Measurements from ENCODE around the gene ACACB. TPM values are rescaled to one million over a fixed set of nuclear protein-coding genes. Genes with fewer than 3 reads are reported as not detected.

ACACB gene
- total RNA-seq, 4 donors from 2014 or later = 69.5 to 132 (median 93.6) TPM

DNA sequence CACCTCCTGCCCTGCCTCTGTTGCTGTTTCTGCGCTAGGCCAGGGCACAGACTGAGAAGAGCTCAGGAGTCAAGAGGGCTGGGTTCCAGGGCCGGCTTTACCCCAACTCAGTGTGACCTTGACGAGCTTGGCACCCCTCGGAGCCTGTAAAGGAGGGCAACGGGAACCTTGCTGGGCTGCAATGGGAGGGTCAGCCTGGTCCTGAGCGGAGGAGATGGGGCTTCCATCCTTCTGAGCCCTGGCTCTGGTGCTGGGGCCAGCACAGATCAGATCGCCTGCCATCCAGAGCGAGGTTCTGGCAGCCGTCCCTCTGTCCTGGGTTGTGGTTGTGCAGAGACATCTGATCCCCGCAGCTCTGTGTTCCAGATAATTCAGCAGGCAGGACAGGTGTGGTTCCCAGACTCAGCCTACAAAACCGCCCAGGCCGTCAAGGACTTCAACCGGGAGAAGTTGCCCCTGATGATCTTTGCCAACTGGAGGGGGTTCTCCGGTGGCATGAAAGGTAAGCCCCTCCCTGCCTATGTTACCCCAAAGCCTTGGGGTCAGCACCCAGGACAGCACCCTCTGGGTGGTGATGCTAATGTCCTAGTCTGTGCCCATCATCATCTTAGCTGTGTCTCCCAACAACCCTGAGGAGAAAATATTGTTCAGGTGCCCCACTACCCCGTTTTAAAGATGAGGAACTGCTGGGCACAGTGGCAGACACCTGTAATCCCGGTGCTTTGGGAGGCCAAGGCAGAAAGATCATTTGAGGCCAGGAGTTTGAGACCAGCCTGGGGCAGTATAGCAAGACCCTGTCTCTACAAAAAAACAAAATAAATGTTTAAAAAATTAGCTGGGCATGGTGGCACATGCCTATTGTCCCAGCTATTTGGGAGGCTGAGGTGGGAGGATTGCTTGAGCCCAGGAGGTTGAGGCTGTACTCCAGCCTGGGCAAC lies 142.5 kb downstream of the ACACB start:
- no peak overlapping the region for H3K4me3 ChIP-seq
- 80 to 93% methylated on average over 1 to 13 of the region's 16 CpGs for WGBS, 2 donors (ENCODE audit: low coverage in 1 of 2)
- in situ Hi-C loops (cut with MboI; ENCODE audit: low pct_ligation_motif_present in 1 of 4, low pct_unique_long_range_greater_than_20kb in 1 of 4, low sequenced_read_pairs in 3 of 4) = no loop called here
- no peaks in the 10 kb centered on the region for H3K4me1 ChIP-seq
- DNase-seq = no peak
- H3K27ac ChIP-seq = no peak overlapping the region
- no peaks in the 10 kb centered on the region for H3K9me3 ChIP-seq
- TF ChIP-seq POLR2A (IDR thresholded peaks at IDR 0.05) (no peak), EP300 (IDR thresholded peaks at IDR 0.05; ENCODE audit: low read depth) (no peak), POLR2AphosphoS5 (IDR thresholded peaks at IDR 0.05) (no peak)
- TF ChIP-seq, protein P1, sequence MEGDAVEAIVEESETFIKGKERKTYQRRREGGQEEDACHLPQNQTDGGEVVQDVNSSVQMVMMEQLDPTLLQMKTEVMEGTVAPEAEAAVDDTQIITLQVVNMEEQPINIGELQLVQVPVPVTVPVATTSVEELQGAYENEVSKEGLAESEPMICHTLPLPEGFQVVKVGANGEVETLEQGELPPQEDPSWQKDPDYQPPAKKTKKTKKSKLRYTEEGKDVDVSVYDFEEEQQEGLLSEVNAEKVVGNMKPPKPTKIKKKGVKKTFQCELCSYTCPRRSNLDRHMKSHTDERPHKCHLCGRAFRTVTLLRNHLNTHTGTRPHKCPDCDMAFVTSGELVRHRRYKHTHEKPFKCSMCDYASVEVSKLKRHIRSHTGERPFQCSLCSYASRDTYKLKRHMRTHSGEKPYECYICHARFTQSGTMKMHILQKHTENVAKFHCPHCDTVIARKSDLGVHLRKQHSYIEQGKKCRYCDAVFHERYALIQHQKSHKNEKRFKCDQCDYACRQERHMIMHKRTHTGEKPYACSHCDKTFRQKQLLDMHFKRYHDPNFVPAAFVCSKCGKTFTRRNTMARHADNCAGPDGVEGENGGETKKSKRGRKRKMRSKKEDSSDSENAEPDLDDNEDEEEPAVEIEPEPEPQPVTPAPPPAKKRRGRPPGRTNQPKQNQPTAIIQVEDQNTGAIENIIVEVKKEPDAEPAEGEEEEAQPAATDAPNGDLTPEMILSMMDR (IDR thresholded peaks at IDR 0.05) = no peak
- intact Hi-C loops (cut with DNase I; ENCODE audit: low total_unique reads) = no loop called here
- no peaks in the 10 kb centered on the region for H3K27me3 ChIP-seq
- peaks cover 0 to 38% (median 8%) of the 10 kb centered on the region in 4 donors for H3K36me3 ChIP-seq

DNA sequence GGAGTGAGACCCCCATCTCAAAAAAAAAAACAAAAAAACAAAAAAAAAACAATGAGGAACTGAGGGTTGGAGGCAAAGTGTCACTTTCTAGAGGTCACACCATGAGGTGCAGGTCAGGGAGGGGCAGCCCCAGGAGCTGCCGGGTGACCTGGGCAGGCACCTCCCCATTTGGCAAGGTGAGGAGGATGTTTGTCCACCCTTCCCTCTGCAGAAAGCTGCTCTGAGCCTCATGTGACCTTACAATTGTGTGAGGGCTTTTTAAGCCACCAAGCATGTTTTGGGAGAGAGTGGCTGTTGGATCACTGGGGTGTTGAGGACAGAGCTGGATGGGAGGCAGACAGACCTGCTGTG lies 143.1 kb downstream of the ACACB start:
- Histone ChIP-seq H3K27me3 (no peaks in the 10 kb centered on the region), H3K36me3 (peaks cover 0 to 31% (median 7%) of the 10 kb centered on the region in 4 donors), H3K4me3 (no peak overlapping the region), H3K4me1 (peaks cover 0 to 3% (median 1%) of the 10 kb centered on the region in 4 donors), H3K27ac (no peak overlapping the region), H3K9me3 (no peaks in the 10 kb centered on the region)
- in situ Hi-C loops (cut with MboI; ENCODE audit: low pct_ligation_motif_present in 1 of 4, low pct_unique_long_range_greater_than_20kb in 1 of 4, low sequenced_read_pairs in 3 of 4) (no loop called here), intact Hi-C loops (cut with DNase I; ENCODE audit: low total_unique reads) (no loop called here)
- DNase-seq = no peak
- TF ChIP-seq POLR2A (IDR thresholded peaks at IDR 0.05) = no peak
- TF ChIP-seq, protein P1 (IDR thresholded peaks at IDR 0.05) = no peak
- no peak for TF ChIP-seq POLR2AphosphoS5 (IDR thresholded peaks at IDR 0.05)
- TF ChIP-seq EP300 (IDR thresholded peaks at IDR 0.05; ENCODE audit: low read depth) = no peak
- WGBS, 2 donors (ENCODE audit: low coverage in 1 of 2) = 91% methylated on average over 1 of the region's 1 CpG; no CpG with 5 or more reads in 1 of the 2 donors

DNA sequence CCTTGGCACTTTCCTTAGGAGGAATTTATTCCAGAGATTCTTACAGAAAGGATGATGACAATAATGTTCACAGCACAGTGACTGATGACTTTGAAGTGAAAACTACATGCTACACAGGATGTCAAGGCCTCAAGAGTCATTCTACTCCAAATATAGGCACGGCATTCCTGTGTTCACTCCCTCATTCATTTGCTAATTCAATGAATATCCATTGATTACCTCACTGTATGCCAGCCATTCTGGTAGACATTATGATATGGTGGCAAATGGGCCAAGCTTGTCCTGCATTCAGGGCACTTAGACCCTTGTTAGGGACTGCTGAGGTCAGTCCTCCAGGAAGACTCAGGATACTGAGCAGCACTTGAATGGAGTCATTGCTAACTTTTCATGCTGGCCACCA lies 144.7 kb downstream of the ACACB start:
- H3K27ac ChIP-seq = no peak overlapping the region
- H3K27me3 ChIP-seq = no peaks in the 10 kb centered on the region
- peaks cover 0 to 45% (median 7%) of the 10 kb centered on the region in 4 donors for H3K36me3 ChIP-seq
- TF ChIP-seq, protein P1 (IDR thresholded peaks at IDR 0.05) = no peak
- TF ChIP-seq POLR2A (IDR thresholded peaks at IDR 0.05) (no peak), POLR2AphosphoS5 (IDR thresholded peaks at IDR 0.05) (no peak), EP300 (IDR thresholded peaks at IDR 0.05; ENCODE audit: low read depth) (no peak)
- peaks cover 0 to 6% (median 3%) of the 10 kb centered on the region in 4 donors for H3K4me1 ChIP-seq
- H3K4me3 ChIP-seq = no peak overlapping the region
- DNase-seq = no peak
- WGBS, 2 donors (ENCODE audit: low coverage in 1 of 2) = 92% methylated on average over 1 of the region's 1 CpG; no CpG with 5 or more reads in 1 of the 2 donors
- intact Hi-C loops (cut with DNase I; ENCODE audit: low total_unique reads) = no loop called here
- no peaks in the 10 kb centered on the region for H3K9me3 ChIP-seq
- in situ Hi-C loops (cut with MboI; ENCODE audit: low pct_ligation_motif_present in 1 of 4, low pct_unique_long_range_greater_than_20kb in 1 of 4, low sequenced_read_pairs in 3 of 4) = loop anchor here in 3 of 4 donors (10.0 kb wide), 1 partner anchor 124 kb away; no protein-coding TSS in a partner anchor

DNA sequence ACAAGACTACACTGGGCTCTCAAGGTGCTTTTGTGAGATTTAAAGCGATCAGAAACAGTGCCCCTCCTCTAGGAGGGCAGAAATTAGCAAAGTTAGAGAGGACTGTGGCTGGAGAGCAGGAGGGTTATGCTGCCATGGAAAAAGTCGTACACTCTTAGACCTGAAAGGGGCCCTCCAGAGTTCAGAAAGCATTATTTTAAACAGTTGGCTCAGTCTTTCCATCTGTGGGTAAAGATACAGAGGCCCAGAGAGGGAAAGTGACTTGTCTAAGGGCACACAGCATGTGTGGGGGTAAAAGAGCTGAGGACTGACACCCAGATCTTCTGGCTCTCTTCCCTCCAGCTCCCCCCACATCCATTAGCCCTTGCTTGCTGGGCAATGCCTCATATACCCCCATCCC lies 145.6 kb downstream of the ACACB start:
- no peak overlapping the region for H3K27ac ChIP-seq
- WGBS, 2 donors (ENCODE audit: low coverage in 1 of 2) = 89% methylated on average over 2 of the region's 2 CpGs; no CpG with 5 or more reads in 1 of the 2 donors
- peaks cover 0 to 47% (median 6%) of the 10 kb centered on the region in 4 donors for H3K36me3 ChIP-seq
- peaks cover 0 to 10% (median 3%) of the 10 kb centered on the region in 4 donors for H3K4me1 ChIP-seq
- in situ Hi-C loops (cut with MboI; ENCODE audit: low pct_ligation_motif_present in 1 of 4, low pct_unique_long_range_greater_than_20kb in 1 of 4, low sequenced_read_pairs in 3 of 4) (loop anchor here in 3 of 4 donors (10.0 kb wide), 1 partner anchor 123 kb away; no protein-coding TSS in a partner anchor), intact Hi-C loops (cut with DNase I; ENCODE audit: low total_unique reads) (no loop called here)
- no peaks in the 10 kb centered on the region for H3K27me3 ChIP-seq
- no peak overlapping the region for H3K4me3 ChIP-seq
- H3K9me3 ChIP-seq = no peaks in the 10 kb centered on the region
- no peak for TF ChIP-seq EP300 (IDR thresholded peaks at IDR 0.05; ENCODE audit: low read depth)
- no peak for TF ChIP-seq POLR2A (IDR thresholded peaks at IDR 0.05)
- TF ChIP-seq, protein P1 (IDR thresholded peaks at IDR 0.05) = no peak
- no peak for TF ChIP-seq POLR2AphosphoS5 (IDR thresholded peaks at IDR 0.05)
- DNase-seq = no peak
